GM19463 (cell line): ENCODE data around the gene LUC7L.
"Not testable (repeated sequence)": the region's sequence is repeated elsewhere in the genome, so short reads cannot be mapped to it uniquely, and the experiment has no call there.

ENCODE experiments used
- ATAC-seq: cut with Tn5 transposase; IDR thresholded peaks from one replicate; pipeline ENCODE4 v1.9.1; 2021; ENCODE audit warnings: mild to moderate bottlenecking, moderate library complexity; ENCODE audit not compliant: unreplicated experiment

LUC7L gene, protein sequence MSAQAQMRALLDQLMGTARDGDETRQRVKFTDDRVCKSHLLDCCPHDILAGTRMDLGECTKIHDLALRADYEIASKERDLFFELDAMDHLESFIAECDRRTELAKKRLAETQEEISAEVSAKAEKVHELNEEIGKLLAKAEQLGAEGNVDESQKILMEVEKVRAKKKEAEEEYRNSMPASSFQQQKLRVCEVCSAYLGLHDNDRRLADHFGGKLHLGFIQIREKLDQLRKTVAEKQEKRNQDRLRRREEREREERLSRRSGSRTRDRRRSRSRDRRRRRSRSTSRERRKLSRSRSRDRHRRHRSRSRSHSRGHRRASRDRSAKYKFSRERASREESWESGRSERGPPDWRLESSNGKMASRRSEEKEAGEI

DNA sequence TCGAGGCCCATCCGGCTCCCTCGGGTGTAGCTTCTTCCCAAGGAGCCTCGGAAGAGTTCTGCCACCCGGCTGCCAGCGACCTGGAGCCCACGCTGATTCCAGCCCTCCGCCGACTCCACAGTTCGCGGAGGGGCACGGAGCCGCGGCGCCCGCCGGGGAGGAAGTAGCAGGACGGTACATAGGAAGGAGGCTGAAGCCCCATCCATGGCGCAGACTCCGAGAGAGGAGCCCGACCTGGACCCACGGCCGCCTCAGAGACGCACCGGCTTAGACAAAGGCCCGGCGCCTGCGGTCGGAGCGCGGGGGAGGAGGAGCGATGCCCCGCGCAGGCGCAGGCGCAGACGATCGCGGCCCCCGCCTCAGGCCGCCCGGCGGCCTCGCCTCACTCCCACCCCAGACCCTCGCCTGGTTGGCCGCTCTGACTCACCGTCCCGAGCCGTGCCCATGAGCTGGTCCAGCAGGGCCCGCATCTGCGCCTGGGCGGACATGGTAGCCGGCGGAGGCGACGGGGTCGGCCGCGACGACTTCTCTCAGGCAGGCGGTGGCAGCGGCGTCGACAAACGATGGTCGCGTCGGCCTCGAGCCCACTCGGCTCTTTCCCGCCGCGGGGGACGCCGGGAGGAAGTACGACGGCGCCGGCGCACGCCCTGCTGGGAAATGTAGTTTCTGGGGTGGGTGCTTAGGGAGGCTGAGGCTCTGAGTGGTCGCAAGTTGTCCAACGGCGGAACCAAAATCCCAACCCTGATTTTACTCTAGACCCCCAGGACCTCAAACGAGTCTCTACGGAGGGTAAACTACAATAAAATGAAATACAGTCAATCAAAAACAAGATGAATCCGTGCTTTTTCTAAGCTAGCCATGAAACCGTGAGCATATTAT, at the start of gene LUC7L:
Gene LUC7L, minus strand, starts transcription at position 598 of the 879 bp plus-strand sequence. Its CDS starts 110 bp downstream, at position 488.
- peak; percentile 84 for ATAC-seq

DNA sequence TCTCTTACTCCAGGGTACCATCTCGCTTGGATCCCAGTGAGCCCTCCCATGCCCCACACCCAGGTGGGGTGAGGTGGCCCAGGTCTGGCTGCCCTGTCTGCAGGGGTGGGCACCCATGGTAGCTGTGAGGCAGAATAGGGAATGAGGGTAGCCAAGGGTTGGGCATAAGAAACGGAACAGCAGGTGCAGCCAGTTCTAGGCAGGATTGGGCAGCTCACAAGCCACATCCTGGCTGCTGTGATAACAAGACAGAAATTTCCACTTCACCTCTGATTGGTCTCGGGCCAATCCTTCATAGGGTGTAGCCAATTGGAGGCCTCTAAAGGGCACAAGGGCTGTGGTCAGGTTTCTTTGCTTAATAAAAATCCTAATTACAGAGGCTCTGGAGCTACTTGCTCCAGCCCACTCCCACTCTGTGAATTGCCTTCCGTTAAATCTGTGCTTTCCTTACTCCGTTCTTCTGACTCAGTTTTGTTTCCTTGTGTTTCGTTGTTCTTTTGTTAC, 49.7 kb upstream of the LUC7L start:
- ATAC-seq, result no peak

DNA sequence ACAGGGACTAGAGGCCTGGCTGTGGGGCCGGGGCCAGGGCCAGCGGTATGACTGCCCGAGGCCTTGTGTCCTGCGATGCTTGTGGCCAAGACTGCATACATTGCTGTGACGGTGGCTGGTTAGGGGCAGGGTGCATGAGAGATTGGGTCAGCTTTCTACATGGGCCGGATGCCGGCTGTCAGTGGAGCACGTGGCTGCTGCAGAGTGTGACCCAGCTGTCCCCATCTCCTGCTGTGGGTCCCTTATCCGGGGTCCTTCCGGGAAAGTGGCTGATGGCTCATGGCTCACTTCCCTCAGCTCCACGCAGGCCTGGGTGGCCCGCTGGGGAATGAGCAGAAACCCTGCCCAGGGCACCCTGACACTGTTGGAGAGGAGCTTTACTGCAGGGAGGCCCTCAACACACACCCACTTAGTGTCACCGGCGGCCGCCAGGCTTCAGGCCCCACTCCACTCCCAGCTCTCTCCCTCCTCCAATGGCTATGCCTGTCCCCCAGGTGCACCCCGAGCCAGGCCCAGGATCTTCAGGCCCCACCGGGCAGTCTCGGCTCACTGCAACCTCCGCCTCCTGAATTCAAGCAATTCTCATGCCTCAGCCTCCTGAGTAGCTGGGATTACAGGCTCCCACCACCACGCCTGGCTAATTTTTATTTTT, 47.3 kb upstream of the LUC7L start:
- no peak for ATAC-seq

DNA sequence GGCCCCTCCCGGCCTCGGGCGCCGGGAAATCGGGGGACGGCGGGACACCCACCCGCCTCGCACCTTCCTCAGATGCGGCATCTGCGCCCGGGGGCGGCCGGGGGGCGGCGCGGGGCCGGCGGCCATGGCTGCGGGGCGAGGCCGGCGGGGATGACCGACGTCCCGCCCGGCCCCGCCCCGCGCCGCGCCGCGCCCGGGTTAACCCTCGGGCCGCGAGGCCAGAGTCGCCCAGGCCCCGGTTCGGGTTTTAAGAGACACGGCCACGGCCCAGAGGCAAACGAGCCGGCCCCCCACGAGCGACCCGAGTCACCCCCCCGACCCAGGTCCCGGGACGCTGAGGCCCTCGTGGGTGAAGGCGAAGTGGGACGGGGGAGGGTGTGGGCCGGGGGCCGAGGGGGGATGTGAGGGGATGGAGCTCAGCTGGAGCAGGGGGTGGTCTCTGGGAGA, 46.6 kb upstream of the LUC7L start, which contains the start of gene RGS11:
Gene RGS11, minus strand, starts transcription at position 159 of the 447 bp plus-strand sequence. Its CDS starts 33 bp downstream, at position 126.
- no peak for ATAC-seq

DNA sequence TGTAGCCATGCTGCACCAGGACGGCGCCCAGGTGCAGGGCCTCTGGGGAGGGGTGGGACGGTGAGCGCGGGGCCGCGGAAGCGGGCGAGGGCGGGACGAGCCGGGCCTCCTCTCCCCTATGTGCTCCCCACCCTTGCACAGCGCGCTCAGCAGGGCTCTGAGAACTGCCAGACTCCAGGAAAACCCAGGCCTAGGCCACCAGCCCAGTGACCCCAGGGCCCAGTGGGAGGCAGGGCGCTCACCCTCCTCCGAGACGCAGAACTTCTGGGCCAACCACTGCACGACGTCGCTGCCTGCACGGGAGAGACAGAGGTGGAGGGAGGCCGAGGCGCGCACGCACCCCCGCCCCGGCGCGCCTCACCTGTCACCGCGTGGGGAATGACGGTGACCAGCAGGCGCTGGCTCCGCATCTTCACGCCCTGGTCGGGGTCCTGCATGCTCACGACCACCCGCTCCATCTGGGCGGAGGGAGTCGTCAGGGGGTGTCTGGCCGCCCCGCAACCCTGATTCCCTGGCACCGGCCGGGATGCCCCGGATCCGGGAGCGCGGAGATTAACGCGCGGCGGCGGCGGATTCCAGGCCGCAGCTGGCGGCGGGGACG, 45.9 kb upstream of the LUC7L start:
- no peak for ATAC-seq

DNA sequence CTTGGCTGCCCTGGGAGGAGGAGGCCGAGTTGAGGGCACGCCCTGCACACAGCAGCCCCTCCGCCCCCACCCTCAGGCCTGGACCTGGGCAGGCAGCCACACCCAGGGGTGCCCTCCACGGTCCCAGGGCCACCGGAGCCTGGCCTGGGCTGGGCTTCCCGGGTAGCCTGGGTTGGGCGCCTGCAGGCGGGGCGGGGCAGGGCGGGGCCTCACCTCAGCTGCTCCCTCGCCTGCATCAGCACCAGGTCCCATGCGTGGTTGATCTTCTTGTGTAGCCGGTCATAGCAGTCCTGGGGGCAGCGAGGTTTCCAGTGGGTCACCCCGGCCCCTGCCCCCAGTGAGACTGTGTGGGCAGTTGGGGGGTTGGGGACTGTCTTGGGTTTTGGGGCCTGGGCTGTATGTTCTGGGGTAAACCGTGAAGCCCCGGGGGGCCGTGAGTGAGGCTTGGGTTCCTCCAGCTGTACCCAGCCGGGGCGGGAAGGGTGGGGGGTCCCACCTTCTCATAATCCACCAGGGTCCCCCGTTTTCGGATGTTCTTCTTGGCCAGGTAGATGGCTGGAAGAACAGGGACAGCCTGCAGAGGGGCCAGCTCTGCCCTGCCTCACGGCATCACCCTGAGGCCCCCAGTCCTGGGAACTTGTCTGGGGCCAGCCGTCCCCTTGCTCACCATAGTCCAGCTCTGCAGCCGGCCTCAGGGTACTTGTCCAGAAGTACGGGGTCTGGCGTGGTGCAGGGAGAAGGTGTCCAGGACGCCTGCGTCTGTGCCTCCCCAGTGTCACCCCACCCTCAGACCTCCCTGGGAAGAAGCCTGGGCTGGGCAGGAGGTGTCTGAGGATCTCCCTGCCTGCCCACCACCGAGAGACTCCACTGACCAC, 44.5 kb upstream of the LUC7L start:
- ATAC-seq, result no peak

DNA sequence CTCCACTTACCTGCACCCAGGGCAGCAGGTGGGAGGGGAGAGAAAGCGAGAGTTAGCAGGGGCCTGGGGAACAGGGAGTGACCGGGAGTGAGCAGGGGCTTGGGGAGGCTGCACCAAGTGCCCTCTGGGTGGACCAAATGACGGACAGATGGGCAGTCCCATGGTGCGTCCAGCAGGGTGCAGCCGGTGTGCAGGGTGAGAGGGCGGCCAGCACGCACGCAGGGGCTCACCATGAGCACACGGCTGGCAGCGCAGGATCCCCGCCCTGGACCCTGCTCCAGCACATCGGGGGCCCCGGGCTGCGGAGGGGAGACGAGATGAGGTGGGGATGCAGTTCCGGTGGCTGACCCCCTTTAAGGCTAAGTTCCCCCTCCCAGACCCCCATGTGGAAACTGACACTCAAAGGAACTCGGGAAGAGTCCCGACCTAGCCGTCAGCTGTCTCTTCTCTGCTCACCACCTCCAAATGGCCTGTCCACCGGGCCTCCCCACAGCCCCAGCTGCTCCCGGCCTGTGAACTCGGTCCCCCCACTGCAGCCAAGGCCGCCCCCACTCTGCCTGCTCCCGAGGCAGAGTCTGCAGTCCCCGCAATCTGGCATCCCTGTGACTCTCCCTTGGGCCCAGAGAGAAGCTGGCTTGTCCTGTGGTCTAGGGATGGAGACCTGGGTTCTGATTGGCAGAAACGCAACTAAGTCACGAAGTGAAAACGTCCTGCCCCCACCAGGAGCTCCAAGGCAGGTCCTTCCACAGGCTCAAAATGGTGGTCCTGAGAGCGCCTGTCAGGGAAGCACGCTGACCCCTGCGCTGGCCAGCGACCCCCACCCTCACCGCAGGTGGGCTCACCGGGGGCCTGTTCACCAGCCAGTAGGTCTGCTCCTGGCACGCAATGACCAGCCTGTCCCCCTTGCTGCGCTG, 43.6 kb upstream of the LUC7L start:
- no peak for ATAC-seq

DNA sequence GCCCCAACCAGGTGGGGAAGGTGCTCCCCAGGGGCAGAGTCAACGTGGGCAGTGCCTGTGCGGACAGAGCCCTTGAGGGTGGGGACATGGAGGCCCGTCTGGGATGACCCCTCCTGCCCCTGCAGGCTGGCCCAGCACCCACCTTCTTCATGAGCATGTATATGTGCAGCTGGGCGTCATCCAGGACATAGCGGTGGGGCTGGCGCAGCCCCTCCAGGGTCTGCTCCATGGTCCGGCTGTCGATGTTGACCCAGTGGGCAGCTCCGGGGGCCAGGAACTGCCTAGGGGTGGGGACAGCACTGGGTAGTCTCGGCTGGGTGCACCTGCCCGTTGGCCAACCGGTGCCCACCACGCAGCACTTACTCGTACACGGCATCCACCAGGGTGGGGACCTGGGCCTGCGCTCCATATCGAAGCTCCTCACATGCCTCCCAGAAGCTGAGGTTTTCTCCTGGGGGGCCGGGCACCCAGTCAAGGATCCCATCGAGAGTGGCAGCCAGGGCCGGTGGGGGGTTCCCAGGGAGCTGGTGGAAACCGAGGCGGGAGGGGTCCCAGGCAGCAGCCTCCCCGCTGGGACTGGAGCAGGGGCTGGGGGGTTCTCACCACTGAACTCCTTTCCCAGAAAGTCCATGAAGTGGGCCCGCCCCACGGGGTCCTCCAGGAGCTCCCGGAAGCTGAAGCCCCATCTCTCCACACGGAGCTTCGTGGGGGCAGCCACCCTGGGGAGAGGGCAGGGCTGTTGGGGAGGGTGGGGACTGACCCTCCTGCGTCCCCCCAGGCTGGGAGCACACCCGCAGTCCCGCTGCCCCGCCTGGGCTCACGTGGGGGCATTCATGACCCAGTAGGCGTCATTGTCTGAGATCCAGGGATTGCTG, 41.4 kb upstream of the LUC7L start:
- no peak for ATAC-seq

DNA sequence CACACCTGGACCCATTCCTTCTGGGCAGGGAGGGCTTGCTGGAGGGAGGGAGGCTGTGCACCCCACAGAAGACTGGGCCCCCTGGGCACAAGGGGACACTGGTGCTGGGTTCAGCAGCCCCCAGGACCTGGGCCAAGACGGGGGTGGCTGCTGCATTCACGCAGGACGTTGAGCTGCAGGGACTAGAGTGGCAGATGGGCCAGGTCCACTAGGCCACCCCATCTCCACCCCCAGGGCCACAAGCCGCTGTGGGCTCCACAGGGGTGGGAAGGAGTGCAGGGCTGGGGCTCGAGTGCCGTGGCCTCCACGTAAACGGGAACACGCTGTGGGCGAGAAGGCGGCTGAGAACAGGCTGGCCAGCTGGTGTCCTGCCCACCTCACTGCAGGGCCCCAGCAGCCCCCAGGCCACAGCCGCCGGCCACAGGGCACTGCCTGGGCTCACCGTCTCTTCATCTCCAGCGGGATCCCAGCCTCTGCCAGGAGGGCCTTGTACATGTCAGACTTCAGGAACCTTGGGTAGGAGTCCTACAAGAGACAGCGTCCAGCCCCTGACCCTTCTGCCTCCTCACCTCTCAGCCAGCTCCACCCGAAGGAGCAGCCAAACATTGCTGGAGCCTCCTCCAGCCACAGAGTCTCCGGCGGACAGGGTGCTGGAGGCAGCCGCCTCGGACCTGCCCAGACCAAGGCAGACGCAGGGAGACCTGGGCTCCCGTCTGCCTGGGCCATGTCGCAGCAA, 40.0 kb upstream of the LUC7L start:
- ATAC-seq, result no peak

DNA sequence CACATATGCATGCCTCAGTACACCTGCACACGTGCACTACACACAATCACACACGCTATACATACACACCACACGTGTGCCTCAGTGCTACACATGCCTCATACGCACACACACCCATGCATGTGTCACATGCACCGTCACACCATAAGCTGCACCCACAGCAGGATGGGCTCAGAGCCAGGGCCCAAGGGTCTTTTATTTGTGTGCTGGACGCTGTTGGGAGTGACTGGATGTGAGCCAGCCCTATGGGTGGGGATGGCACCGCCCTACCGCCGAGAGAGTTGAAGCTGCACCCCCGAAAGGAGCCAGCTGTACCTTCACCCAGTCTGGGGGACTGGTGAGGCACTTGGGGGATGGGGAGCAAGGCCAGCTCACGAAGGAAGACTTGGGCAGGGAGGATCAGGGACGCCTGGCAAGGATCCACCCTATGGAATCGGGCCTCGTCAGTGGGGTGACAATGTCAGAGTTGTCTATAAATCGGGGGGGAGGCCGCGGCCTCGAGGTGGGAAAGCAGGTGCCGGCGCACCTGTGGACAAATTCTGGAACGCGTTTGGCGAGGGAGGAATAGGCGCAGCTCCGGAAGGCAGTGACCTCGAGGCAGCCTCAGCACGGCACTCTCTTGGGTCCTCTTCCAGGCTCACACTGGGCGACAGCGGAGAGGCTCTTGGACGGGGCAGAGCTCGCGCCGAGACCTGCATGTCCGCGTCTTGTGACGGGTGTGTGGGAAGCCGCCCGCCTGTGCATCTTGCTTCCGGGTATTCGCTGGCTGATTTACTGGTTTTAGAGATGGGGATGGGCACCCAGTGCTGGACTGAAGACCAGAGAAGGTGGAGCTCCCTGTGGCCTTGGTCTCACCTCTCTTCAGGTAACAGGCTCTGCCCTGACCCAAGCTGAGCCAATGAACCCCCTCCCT, 39.1 kb upstream of the LUC7L start:
- ATAC-seq, result no peak

DNA sequence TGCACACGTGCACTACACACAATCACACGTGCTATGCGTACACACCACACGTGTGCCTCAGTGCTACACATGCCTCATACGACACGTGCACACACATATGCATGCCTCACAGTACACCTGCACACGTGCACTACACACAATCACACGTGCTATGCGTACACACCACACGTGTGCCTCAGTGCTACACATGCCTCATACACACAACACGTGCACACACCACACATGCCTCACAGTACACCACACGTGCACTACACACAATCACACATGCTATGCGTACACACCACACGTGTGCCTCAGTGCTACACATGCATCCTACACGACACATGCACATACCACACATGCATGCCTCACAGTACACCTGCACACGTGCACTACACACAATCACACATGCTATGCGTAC, 38.3 kb upstream of the LUC7L start:
- not testable (repeated sequence) for ATAC-seq

DNA sequence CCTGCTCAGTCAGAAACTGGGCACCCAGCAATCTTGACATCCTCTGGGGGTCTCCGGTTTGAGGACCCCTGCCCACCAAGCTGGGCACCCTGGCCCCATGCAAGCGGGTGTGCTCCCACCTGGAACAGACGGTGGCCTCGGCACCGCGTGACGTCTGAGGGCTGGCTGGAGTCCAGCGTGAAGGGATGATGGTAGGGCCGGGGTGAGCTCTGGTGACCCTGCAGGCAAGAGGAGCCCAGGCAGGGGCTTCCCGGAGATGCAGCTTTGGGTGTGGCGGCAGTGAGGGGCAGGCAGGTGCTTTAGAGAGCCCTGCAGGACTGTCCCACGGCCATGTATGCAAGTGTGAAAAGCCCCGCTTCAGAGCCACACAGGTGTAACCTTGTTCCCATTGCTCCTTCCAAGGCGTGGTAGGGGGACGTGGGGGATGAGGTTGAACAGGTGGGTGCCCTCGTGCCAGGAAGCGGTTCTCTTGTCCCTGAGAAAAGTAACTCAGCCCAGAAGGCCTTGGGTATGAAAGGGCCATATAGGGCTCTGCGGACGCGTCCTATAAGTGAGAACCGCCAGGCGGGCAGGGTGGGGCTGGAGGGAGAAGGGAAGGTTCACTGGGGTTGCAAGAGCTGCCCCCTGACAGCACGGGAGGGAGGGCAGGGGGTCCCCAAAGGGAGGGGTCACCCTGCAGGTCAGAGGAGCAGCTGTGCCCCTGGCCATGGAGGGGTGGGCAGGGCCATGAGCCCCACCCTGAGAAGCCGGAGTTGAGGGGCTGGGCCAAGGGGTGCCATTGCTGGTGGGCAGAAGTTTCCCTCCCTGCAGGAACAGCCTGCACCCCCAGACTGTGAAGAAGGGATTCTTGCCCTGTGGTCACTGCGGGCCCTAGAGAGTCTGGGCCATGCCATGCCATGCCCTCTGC, 37.3 kb upstream of the LUC7L start:
- no peak for ATAC-seq

DNA sequence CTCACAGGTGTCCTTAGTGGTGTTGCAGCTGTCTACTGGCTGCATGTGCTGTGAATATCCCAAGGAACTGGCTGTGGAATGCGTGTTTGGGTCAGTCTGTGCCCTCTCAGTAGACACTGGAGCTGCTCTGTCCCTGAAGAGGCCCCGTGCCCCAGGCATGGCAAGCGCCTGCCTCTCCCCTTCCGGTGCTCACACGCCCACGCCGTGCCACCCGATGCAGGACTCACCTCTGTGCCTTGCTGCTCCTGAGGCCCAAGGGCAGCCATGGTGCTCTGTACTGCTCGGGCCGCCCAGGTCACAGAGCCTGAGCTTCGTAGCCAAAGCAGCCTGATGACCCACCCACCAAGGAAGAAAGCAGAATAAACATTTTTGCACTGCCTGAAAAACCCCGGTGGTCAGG, 36.5 kb upstream of the LUC7L start:
- ATAC-seq, result no peak

DNA sequence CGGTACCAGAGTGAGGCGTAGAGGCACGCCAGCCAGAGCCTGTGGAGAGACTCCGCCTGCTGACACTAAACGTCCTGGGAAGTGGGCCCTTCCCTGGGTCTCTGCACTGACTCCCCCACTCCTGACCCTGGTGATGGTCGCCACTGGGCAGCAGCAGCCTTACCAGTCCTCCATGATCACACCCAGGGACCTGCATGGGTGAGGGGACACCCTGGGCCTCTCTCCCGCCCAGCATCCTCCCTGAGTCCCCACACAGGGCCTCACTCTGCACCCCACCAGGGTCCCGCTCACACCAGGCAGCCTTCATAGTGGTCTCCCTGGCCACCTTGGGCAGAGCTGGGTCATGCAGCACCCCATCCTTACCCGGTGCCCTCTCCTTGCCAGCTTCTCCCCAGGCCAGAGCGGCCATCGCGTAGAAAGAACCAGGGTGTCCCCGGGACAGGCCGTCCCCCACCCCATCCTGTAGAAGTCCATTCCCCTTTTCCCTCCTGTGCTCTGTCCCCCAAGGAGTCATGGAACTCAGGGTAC, 35.8 kb upstream of the LUC7L start:
- ATAC-seq, result no peak
